Kidney (tissue), 14 donors: ENCODE results near the gene LCOR. TPM values are rescaled to one million over a fixed set of nuclear protein-coding genes. Genes with fewer than 3 reads are reported as not detected.

Experiments used
- DNase-seq, 5 donors: peaks; one replicate each; pipeline ENCODE4 v3.0.0-alpha.2; 2013 to 2020
- FAIRE-seq: peaks from 2 replicates; lab custom pipeline; 2012; peaks lifted over from hg19 to GRCh38; lab: Jason Lieb, UNC
- H3K27ac ChIP-seq, 2 donors: one replicate each; pipeline ENCODE4 v1.7.0; 2013; ENCODE audit warnings: low read depth in 2 of 2, low read length in 2 of 2, inconsistent platforms in 1 of 2
- H3K27me3 ChIP-seq: one replicate; pipeline ENCODE4 v1.7.1; 2013; ENCODE audit warnings: low read length, inconsistent platforms; ENCODE audit not compliant: control insufficient read depth, insufficient read depth
- H3K36me3 ChIP-seq, 3 donors: one replicate each; pipeline versions ENCODE4 v1.7.0 to v1.7.1; 2013; ENCODE audit warnings: low read length in 3 of 3, control low read depth in 1 of 3, inconsistent platforms in 1 of 3; ENCODE audit not compliant: insufficient read depth in 3 of 3, control insufficient read depth in 2 of 3
- H3K4me1 ChIP-seq, 3 donors: one replicate each; pipeline versions ENCODE4 v1.7.0 to v1.7.1; 2013; ENCODE audit warnings: low read length in 3 of 3, inconsistent platforms in 1 of 3, low read depth in 1 of 3; ENCODE audit not compliant: control insufficient read depth in 2 of 3, insufficient read depth in 2 of 3
- H3K4me3 ChIP-seq, 3 donors: one replicate each; pipeline versions ENCODE4 v1.7.0 to v1.8.1; 2013; ENCODE audit warnings: low read length in 3 of 3, control low read depth in 1 of 3, inconsistent platforms in 1 of 3
- H3K9ac ChIP-seq, 3 donors: one replicate each; pipeline versions ENCODE4 v1.7.0 to v1.7.1; 2013; ENCODE audit warnings: low read length in 3 of 3, control low read depth in 1 of 3, inconsistent platforms in 1 of 3
- H3K9me3 ChIP-seq, 3 donors: one replicate each; pipeline versions ENCODE4 v1.7.0 to v1.7.1; 2013; ENCODE audit warnings: low read length in 3 of 3, control low read depth in 1 of 3, inconsistent platforms in 1 of 3; ENCODE audit not compliant: control insufficient read depth in 2 of 3, insufficient read depth in 1 of 3
- CTCF ChIP-seq: IDR thresholded peaks from 3 replicates; pipeline ENCODE4 v1.5.1; 2012; ENCODE audit warnings: mild to moderate bottlenecking, moderate library complexity, borderline replicate concordance; ENCODE audit not compliant: insufficient read depth; ENCODE audit errors: extremely low read depth
- intact Hi-C: fragments of 100-400 bp; cut with DNase I; formaldehyde crosslinking; loops from one replicate; pipeline ENCODE4 v1.11.1; 2022
- polyA plus RNA-seq: library from polyadenylated mRNA; stranded (reverse); fragments of 350-450 nt; fragmentation: Illumina TruSeq; extraction: RNeasy Lipid Tissue Mini Kit (QIAGEN cat#74804); gene quantifications from one replicate; pipeline ENCODE4 v1.2.3, GENCODE V29; 2014; ENCODE audit warnings: low read depth, low replicate concordance; ENCODE audit not compliant: insufficient read depth
- total RNA-seq: library from RNA; stranded (reverse); fragmentation: NEBNext Ultra II Directional; extraction: Animal tissue kit (Norgen Biotek cat#: 25700); gene quantifications from one replicate; pipeline ENCODE4 v1.2.1, GENCODE V29; 2021
- donor health status: control.
- donor health status: control.
- donor health status: control.
- donor health status: control.
- donor health status: control.
- donor health status: DM: yes; HTN: yes; CAD: no.
- donor health status: Normal renal cell carcinoma (clear cell type).

Gene LCOR
- total and polyA plus RNA-seq, 2 donors from 2014 or later: 2.8 to 48.5 TPM

- H3K36me3 ChIP-seq: no peaks in the 10 kb centered on the region
- H3K27ac ChIP-seq: no peak overlapping the region
- no peaks in the 10 kb centered on the region for H3K9me3 ChIP-seq
- DNase-seq (no peak), FAIRE-seq (no peak)
- intact Hi-C loops: no loop called here
- H3K4me3 ChIP-seq: no peak overlapping the region
- peaks cover 8 to 11% (median 9%) of the 10 kb centered on the region in 3 donors for H3K4me1 ChIP-seq
- no peaks in the 10 kb centered on the region for H3K27me3 ChIP-seq
- no peak overlapping the region for H3K9ac ChIP-seq
- TF ChIP-seq CTCF: no peak
Measured at GRCh38 chr10:96860631-96861277, 28.7 kb downstream of the LCOR start.

GRCh38 chr10:96863922-96864543, 31.9 kb downstream of the LCOR start:
- peak; percentile 83 for FAIRE-seq
- H3K36me3 ChIP-seq: no peaks in the 10 kb centered on the region
- TF ChIP-seq CTCF: no peak
- H3K9me3 ChIP-seq: no peaks in the 10 kb centered on the region
- H3K9ac ChIP-seq: no peak overlapping the region
- H3K4me1 ChIP-seq: peaks cover 6 to 11% (median 8%) of the 10 kb centered on the region in 3 donors
- intact Hi-C loops: no loop called here
- H3K27me3 ChIP-seq: no peaks in the 10 kb centered on the region
- peak in 2 of 5 donors; percentile 41 to 43 for DNase-seq
- H3K27ac ChIP-seq: peak overlapping the region in 1 of 2 donors; percentile 36
- H3K4me3 ChIP-seq: no peak overlapping the region

- Histone ChIP-seq H3K27ac (no peak overlapping the region), H3K27me3 (no peaks in the 10 kb centered on the region), H3K4me1 (peaks cover 0 to 3% (median 0%) of the 10 kb centered on the region in 3 donors), H3K9ac (no peak overlapping the region), H3K4me3 (no peak overlapping the region), H3K9me3 (no peaks in the 10 kb centered on the region), H3K36me3 (no peaks in the 10 kb centered on the region)
- DNase-seq: no peak
- no peak for TF ChIP-seq CTCF
- intact Hi-C loops: no loop called here
- FAIRE-seq: no peak
Measured at GRCh38 chr10:96873086-96873485, 41.0 kb downstream of the LCOR start.
